Stimulated activated CD4-positive, alpha-beta T cell treated with anti-CD3 and anti-CD28 coated beads, TNF-alpha, amount 100 ng/mL, for 24 hours (primary cell): ENCODE results near the gene PLIN4.
A peak's percentile ranks its signal among the peaks of the same experiment; 100 is the strongest.
"Not testable (repeated sequence)": the region's sequence is repeated elsewhere in the genome, so short reads cannot be mapped to it uniquely, and the experiment has no call there.

Experiments
- DNase-seq, 3 experiments: peaks; one replicate each; pipeline ENCODE4 v3.0.0-alpha.2; 2020; ENCODE audit warnings: low read depth in 3 of 3

The PLIN4 gene

GRCh38 chr19:4548238-4548584, 29.9 kb upstream of the PLIN4 start:
- no peak for DNase-seq

GRCh38 chr19:4547303-4548237, 29.3 kb upstream of the PLIN4 start:
- peak in 1 of 3 experiments; percentile 21 for DNase-seq

- no peak for DNase-seq
These were observed 25.8 kb upstream of the PLIN4 start for GRCh38 chr19:4543842-4544647.

GRCh38 chr19:4542896-4543841, 24.9 kb upstream of the PLIN4 start:
- no peak for DNase-seq

GRCh38 chr19:4541806-4542145, 23.5 kb upstream of the PLIN4 start:
- not testable (repeated sequence) for DNase-seq

GRCh38 chr19:4541114-4541805, 23.0 kb upstream of the PLIN4 start:
- DNase-seq = no peak

- DNase-seq = no peak
These were observed 21.7 kb upstream of the PLIN4 start, which contains the start of gene LRG1 for GRCh38 chr19:4539693-4540581. Gene LRG1 (minus strand): TSS chr19:4540036. CDS start chr19:4540013, 23 bp downstream.

GRCh38 chr19:4539169-4539692, 20.9 kb upstream of the PLIN4 start:
- no peak for DNase-seq

GRCh38 chr19:4538601-4538954, 20.3 kb upstream of the PLIN4 start:
- no peak for DNase-seq

GRCh38 chr19:4537953-4538600, 19.8 kb upstream of the PLIN4 start:
- DNase-seq = no peak

GRCh38 chr19:4536798-4537197, 18.5 kb upstream of the PLIN4 start:
- no peak for DNase-seq

GRCh38 chr19:4534836-4535658, 16.8 kb upstream of the PLIN4 start, which contains the start of gene PLIN5:
Gene PLIN5 (minus strand): TSS chr19:4535224. CDS start chr19:4534074, 1,150 bp downstream.
- peak in 2 of 3 experiments; percentile 5 to 48 for DNase-seq

- no peak for DNase-seq
These were observed 15.6 kb upstream of the PLIN4 start for GRCh38 chr19:4533835-4534424.

GRCh38 chr19:4533334-4533733, 15.0 kb upstream of the PLIN4 start:
- no peak for DNase-seq

GRCh38 chr19:4531562-4532165, 13.4 kb upstream of the PLIN4 start:
- no peak for DNase-seq

GRCh38 chr19:4529924-4530522, 11.7 kb upstream of the PLIN4 start:
- DNase-seq = no peak

- no peak for DNase-seq
These were observed 10.6 kb upstream of the PLIN4 start for GRCh38 chr19:4528843-4529242.
